H9 (cell line): Measurements from ENCODE around the gene TPBGL. TPM values are rescaled to one million over a fixed set of nuclear protein-coding genes. Genes with fewer than 3 reads are reported as not detected.
A peak's percentile ranks its signal among the peaks of the same experiment; 100 is the strongest.

Source experiments
- DNase-seq: peaks from one replicate; pipeline ENCODE4 v3.0.0-alpha.2; 2017
- H2AFZ ChIP-seq: one replicate; pipeline ENCODE4 v1.6.1; 2013; ENCODE audit warnings: mild to moderate bottlenecking, low read length, control low read depth, moderate library complexity
- H2AK5ac ChIP-seq: 2 replicates; pipeline ENCODE4 v1.6.1; 2013; ENCODE audit warnings: low read length, control low read depth, mixed read lengths; ENCODE audit not compliant: insufficient read length
- H2BK120ac ChIP-seq: one replicate; pipeline ENCODE4 v1.6.1; 2013; ENCODE audit warnings: low read depth, mild to moderate bottlenecking, low read length, control low read depth, inconsistent platforms; ENCODE audit not compliant: poor library complexity, severe bottlenecking
- H2BK12ac ChIP-seq: 2 replicates; pipeline ENCODE4 v1.6.1; 2013; ENCODE audit warnings: low read length, control low read depth, mixed read lengths, low read depth; ENCODE audit not compliant: insufficient read length
- H2BK15ac ChIP-seq: 2 replicates; pipeline ENCODE4 v1.6.1; 2013; ENCODE audit warnings: low read depth, low read length, control low read depth
- H2BK20ac ChIP-seq: one replicate; pipeline ENCODE4 v1.6.1; 2013; ENCODE audit warnings: low read depth, mild to moderate bottlenecking, low read length, control low read depth, inconsistent platforms; ENCODE audit not compliant: poor library complexity, severe bottlenecking
- H2BK5ac ChIP-seq: 2 replicates; pipeline ENCODE4 v1.6.1; 2013; ENCODE audit warnings: low read length, control low read depth, mixed read lengths; ENCODE audit not compliant: insufficient read length
- H3K14ac ChIP-seq: 2 replicates; pipeline ENCODE4 v1.6.1; 2013; ENCODE audit warnings: low read length, control low read depth; ENCODE audit not compliant: insufficient read depth
- H3K18ac ChIP-seq: 2 replicates; pipeline ENCODE4 v1.6.1; 2013; ENCODE audit warnings: low read depth, mild to moderate bottlenecking, mixed read lengths, low read length, control low read depth; ENCODE audit not compliant: insufficient read length
- H3K23ac ChIP-seq: 2 replicates; pipeline ENCODE4 v1.6.1; 2013; ENCODE audit warnings: low read length, control low read depth, mixed read lengths, low read depth; ENCODE audit not compliant: insufficient read length
- H3K23me2 ChIP-seq: 2 replicates; pipeline ENCODE4 v1.6.1; 2013; ENCODE audit warnings: low read depth, mild to moderate bottlenecking, mixed read lengths, low read length, control low read depth; ENCODE audit not compliant: insufficient read length, poor library complexity, severe bottlenecking
- H3K27ac ChIP-seq: 2 replicates; pipeline ENCODE4 v1.5.1; 2013; ENCODE audit warnings: low read length, control low read depth, mixed read lengths, low read depth; ENCODE audit not compliant: insufficient read length
- H3K27me3 ChIP-seq: 2 replicates; pipeline ENCODE4 v1.6.1; 2013; ENCODE audit warnings: low read length, control low read depth, inconsistent platforms; ENCODE audit not compliant: insufficient read depth
- H3K4ac ChIP-seq: 2 replicates; pipeline ENCODE4 v1.6.1; 2013; ENCODE audit warnings: low read depth, mild to moderate bottlenecking, control low read depth, inconsistent platforms, low read length, moderate library complexity
- H3K4me1 ChIP-seq: 2 replicates; pipeline ENCODE4 v1.6.1; 2013; ENCODE audit warnings: low read length, control low read depth, inconsistent platforms; ENCODE audit not compliant: insufficient read depth
- H3K4me2 ChIP-seq: 2 replicates; pipeline ENCODE4 v1.6.1; 2013; ENCODE audit warnings: low read length, control low read depth, mixed read lengths; ENCODE audit not compliant: insufficient read length, insufficient read depth
- H3K56ac ChIP-seq: 2 replicates; pipeline ENCODE4 v1.6.1; 2013; ENCODE audit warnings: low read depth, mild to moderate bottlenecking, mixed read lengths, low read length, control low read depth; ENCODE audit not compliant: insufficient read length
- H3K79me1 ChIP-seq: 2 replicates; pipeline ENCODE4 v1.6.1; 2013; ENCODE audit warnings: low read depth, mild to moderate bottlenecking, moderate library complexity, low read length, control low read depth, inconsistent platforms; ENCODE audit not compliant: insufficient read depth, poor library complexity, severe bottlenecking
- H3K79me2 ChIP-seq: 2 replicates; pipeline ENCODE4 v1.6.1; 2013; ENCODE audit warnings: low read length, control low read depth, inconsistent platforms; ENCODE audit not compliant: insufficient read depth
- H3K9ac ChIP-seq: 2 replicates; pipeline ENCODE4 v1.6.1; 2013; ENCODE audit warnings: low read length, control low read depth, mixed read lengths; ENCODE audit not compliant: insufficient read length; ENCODE audit errors: extremely low read depth
- H3K9me3 ChIP-seq: one replicate; pipeline ENCODE4 v1.6.1; 2013; ENCODE audit warnings: low read depth, low read length, inconsistent platforms; ENCODE audit not compliant: control insufficient read depth
- H3T11ph ChIP-seq: one replicate; pipeline ENCODE4 v1.6.1; 2013; ENCODE audit warnings: mild to moderate bottlenecking, low read length, control low read depth, inconsistent platforms
- H4K20me1 ChIP-seq: one replicate; pipeline ENCODE4 v1.6.1; 2013; ENCODE audit not compliant: control insufficient read depth, insufficient read length, insufficient read depth
- H4K5ac ChIP-seq: 2 replicates; pipeline ENCODE4 v1.6.1; 2013; ENCODE audit warnings: low read depth, mild to moderate bottlenecking, mixed read lengths, low read length, control low read depth; ENCODE audit not compliant: insufficient read length
- H4K8ac ChIP-seq: replicated peaks from 2 replicates; pipeline ENCODE4 v1.6.1; 2013; ENCODE audit warnings: low read length, control low read depth, mixed read lengths, low read depth; ENCODE audit not compliant: insufficient read length
- H4K91ac ChIP-seq: 2 replicates; pipeline ENCODE4 v1.6.1; 2013; ENCODE audit warnings: low read depth, mild to moderate bottlenecking, moderate library complexity, mixed read lengths, low read length, control low read depth; ENCODE audit not compliant: insufficient read length
- H3K27ac Mint-ChIP-seq, 3 experiments: 2 replicates in 2 of 3; 3 replicates in 1 of 3; pipeline ENCODE4 v1.8.0; 2020 to 2021; ENCODE audit warnings: mixed read lengths in 3 of 3, mild to moderate bottlenecking in 1 of 3, moderate library complexity in 1 of 3
- H3K27me3 Mint-ChIP-seq: 2 replicates; pipeline ENCODE4 v1.8.0; 2021; ENCODE audit warnings: low read depth, mild to moderate bottlenecking, moderate library complexity, mixed read lengths
- H3K36me3 Mint-ChIP-seq, 3 experiments: 2 replicates in 2 of 3; 3 replicates in 1 of 3; pipeline ENCODE4 v1.8.0; 2020 to 2021; ENCODE audit warnings: low read depth in 3 of 3, mixed read lengths in 3 of 3; ENCODE audit not compliant: insufficient read depth in 1 of 3
- H3K4me1 Mint-ChIP-seq, 2 experiments: 2 replicates each; pipeline ENCODE4 v1.8.0; 2020; ENCODE audit warnings: mixed read lengths in 2 of 2
- H3K4me3 Mint-ChIP-seq, 2 experiments: 2 replicates in 1 of 2; 3 replicates in 1 of 2; pipeline ENCODE4 v1.8.0; 2020 to 2021; ENCODE audit warnings: mild to moderate bottlenecking in 2 of 2, mixed read lengths in 2 of 2, moderate library complexity in 1 of 2
- H3K9me3 Mint-ChIP-seq, 2 experiments: 2 replicates in 1 of 2; 3 replicates in 1 of 2; pipeline ENCODE4 v1.8.0; 2020; ENCODE audit warnings: mild to moderate bottlenecking in 2 of 2, mixed read lengths in 2 of 2, moderate library complexity in 1 of 2
- CTCF ChIP-seq: fragments of 200-600 bp; sonication (generic); conservative IDR thresholded peaks from 3 replicates; pipeline ENCODE4 v1.8.0; 2021; ENCODE audit warnings: antibody characterized with exemption, mild to moderate bottlenecking
- WGBS: extraction: QIAGEN DNeasy Blood & Tissue Kit; methylation state at CpG from one replicate; pipeline ENCODE4 v1.1.7; 2013; ENCODE audit warnings: missing lambda C conversion rate, low lambda C conversion rate, mixed read lengths; ENCODE audit not compliant: insufficient read length; ENCODE audit errors: extremely low coverage; 5-methylcytosine and 5-hydroxymethylcytosine counted together
- total RNA-seq: library from RNA; stranded (reverse); gene quantifications from 2 replicates; pipeline ENCODE4 v1.2.1, GENCODE V29; 2021

The TPBGL gene
- total RNA-seq, 1 experiment from 2014 or later, result 0.61 TPM

DNA sequence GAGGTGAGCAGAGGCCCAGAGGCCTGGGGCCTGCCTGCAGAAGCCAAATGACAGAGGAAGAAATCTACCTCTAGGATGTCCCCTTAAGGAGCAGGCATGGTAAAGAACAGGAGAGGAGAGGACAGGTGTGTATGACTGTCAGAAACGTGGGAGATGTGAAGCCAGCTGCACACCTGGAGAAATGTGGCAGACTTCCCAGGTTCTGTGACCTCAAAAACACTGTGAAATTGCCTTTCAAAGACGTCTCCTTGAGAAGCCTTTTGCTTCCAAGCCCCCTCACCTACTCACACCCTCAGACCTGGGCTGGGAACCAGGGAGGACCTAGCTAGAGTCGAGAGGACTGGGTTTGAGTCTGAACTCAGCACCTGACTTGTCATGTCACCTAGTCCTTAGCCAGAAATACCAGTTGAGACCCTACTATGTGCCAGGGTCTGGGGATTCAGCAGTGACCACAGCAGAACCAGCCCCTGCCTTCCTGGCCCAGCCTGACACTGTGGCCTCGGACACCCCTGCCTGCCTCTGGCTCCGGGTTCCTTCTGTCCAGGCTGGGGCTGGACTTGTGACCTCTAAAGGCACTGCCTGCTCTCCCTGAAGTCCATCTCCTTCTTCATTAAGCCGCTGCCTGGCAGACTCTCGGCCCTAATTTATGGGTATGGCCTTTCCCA is 5.6 kb downstream of the TPBGL start:
- Histone ChIP-seq H3K56ac (no peak overlapping the region), H3K79me2 (no peaks in the 10 kb centered on the region), H4K5ac (no peak overlapping the region), H3K9me3 (no peaks in the 10 kb centered on the region), H3K79me1 (no peaks in the 10 kb centered on the region), H3K23ac (no peak overlapping the region), H3K4me2 (no peak overlapping the region), H2AFZ (no peak overlapping the region), H2BK120ac (no peak overlapping the region), H2AK5ac (no peak overlapping the region), H4K20me1 (no peaks in the 10 kb centered on the region), H3K9ac (no peak overlapping the region), H3K27ac (no peak overlapping the region), H3K4ac (no peak overlapping the region), H2BK20ac (no peak overlapping the region), H3T11ph (no peak overlapping the region), H4K8ac (no peak overlapping the region), H3K23me2 (peaks cover 6% of the 10 kb centered on the region), H2BK15ac (no peak overlapping the region), H2BK12ac (no peak overlapping the region), H3K14ac (no peak overlapping the region), H4K91ac (no peak overlapping the region), H3K27me3 (peaks cover 18% of the 10 kb centered on the region; the same call in 1 of the 2 replicates), H2BK5ac (no peak overlapping the region), H3K4me1 (no peaks in the 10 kb centered on the region; the same call in 1 of the 2 replicates), H3K18ac (no peak overlapping the region)
- Mint-ChIP-seq H3K4me1 (peaks cover 4 to 10% of the 10 kb centered on the region in 2 experiments; a peak in 3 of 4 replicates), H3K9me3 (no peaks in the 10 kb centered on the region), H3K27ac (no peak overlapping the region), H3K4me3 (no peak overlapping the region), H3K27me3 (peaks cover 45% of the 10 kb centered on the region), H3K36me3 (no peaks in the 10 kb centered on the region; a peak in 1 of 7 replicates)
- DNase-seq, result peak; percentile 20
- no peak for TF ChIP-seq CTCF
- no CpG with 5 or more reads among the region's 7 CpGs for WGBS
